HG02678 (cell line): ENCODE data around the gene FCAMR.

ENCODE experiments used
- ATAC-seq: cut with Tn5 transposase; IDR thresholded peaks from one replicate; pipeline ENCODE4 v1.9.1; 2021; ENCODE audit warnings: mild to moderate bottlenecking, moderate library complexity; ENCODE audit not compliant: unreplicated experiment

Gene FCAMR

DNA sequence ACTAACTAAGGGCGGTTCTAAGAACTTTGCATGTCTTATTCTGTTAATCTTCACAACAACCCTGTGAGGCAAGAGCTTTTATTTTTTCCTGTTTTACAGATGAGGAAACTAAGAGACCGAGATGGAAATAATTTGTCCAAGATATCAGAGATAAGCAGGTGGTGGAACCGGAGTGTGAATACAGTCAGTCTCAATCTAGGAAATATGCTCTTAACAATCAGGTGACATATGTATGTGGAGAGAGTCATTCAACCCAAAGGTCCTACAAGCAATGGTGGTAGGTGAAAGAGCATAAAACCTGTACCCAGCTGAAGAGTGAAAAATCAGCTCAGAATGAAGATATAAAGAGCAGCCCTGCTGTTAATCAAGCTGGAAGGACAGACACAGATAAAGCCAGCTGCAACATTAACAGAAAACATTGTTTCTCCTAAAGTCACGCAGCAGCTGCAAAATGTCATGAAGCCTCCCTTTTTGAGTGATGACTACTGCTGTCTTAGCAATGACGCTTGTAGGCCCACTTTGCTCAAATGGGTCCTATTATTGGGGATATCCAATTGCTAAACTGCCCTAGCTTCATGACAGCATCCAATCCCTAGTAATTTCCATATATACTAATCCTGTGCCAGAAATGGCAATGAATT lies 30.5 kb upstream of the FCAMR start:
- no peak for ATAC-seq

DNA sequence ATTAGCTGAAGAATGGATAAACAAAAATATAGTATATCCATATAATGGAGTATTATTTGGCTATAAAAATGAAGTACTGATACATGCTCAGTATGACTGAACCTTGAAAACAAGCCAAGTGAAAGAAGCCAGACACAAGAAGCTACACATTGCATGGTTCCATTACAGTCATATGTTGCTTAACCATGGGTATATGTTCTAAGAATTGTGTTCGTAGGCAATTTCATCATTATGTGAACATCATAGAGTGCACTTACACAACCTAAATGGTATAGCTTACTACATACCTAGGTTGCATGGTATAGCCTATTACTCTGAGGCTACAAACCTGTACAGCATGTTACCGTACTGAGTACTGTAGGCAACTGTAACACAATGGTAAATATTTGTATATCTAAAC lies 28.6 kb upstream of the FCAMR start:
- ATAC-seq: no peak

- ATAC-seq: no peak
Measured at GRCh38 chr1:206992790-206993189, 22.5 kb upstream of the FCAMR start.

- no peak for ATAC-seq
Measured at GRCh38 chr1:206987873-206988272, 17.6 kb upstream of the FCAMR start.

GRCh38 chr1:206986885-206987284 lies 16.6 kb upstream of the FCAMR start:
- ATAC-seq: no peak

DNA sequence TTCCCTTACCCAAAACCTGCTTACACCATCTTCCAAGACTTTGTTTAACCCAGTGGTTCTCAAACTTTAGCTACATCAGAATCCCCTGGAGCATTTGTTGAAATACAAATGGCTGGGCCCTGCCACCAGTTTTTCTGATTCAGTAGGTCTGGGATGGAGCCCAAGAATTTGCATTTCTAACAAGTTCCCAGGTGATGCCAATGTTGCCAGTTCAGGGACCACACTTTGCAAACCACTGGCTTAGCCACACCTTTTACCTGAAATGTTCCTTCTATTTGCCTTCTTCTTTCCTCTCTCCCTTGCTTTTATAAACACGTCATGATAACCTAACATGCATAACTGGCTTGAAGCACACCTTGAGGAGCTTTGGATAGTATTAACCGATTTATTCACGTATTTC lies 16.1 kb upstream of the FCAMR start:
- ATAC-seq: no peak

GRCh38 chr1:206985162-206985749 lies 15.0 kb upstream of the FCAMR start:
- ATAC-seq: no peak

DNA sequence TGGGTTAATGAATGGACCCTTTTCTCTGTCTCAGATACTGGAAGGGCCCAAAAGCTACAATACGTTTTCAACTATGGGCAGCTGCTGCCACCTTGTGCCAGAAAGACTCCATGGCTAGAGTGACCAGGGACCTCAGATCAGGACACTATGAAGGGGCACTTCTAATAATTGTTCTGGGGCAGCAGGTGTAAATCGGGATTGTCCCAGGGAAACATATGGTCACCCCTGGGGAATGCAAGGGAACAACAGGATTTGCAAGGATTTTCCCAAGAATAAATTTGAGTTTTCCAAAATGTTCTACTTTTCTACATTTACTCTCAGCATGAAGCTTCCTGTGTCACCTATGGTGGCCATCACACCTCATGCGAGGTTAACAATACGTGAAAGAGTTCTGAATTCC lies 12.0 kb upstream of the FCAMR start:
- peak; percentile 65 for ATAC-seq

- no peak for ATAC-seq
Measured at GRCh38 chr1:206979379-206980043, 9.3 kb upstream of the FCAMR start.

DNA sequence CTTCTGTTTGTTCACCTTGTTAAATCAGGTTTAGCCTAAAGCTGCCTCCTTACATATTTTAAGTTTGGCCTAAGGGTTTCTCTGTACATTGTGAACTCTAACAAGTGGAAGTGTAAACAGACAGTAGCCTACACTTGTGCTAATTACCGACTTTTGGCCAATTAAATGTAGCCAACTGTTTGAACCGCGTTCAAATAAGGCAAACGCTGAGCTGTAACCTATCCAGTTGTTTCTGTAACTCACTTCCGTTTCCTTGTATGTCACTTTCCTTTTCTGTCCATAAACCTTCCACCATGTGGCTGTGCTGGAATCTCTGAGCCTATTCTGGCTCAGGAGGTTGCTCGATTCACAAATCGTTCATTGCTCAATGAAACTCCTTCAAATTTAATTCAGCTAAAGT lies 8.0 kb upstream of the FCAMR start:
- no peak for ATAC-seq

DNA sequence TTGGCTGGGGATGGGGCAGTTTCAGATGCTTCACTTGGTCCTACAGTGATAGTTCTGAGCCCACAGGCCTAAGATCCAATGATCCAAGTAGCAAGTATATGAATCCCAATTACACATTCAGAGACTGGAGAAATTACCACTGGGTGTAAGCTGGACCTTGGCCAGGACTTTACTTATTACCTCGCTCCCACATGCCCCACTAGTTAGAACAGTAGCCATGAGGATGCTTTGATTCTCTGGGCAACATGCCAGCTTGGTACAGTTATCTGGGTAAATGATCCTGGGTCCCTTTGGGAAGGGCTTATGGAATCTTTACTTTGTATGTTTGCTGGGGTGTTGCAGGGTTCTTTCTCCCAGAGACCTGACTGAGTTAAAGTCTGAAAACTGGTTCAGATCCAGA lies 5.0 kb upstream of the FCAMR start:
- no peak for ATAC-seq

- no peak for ATAC-seq
Measured at GRCh38 chr1:206974140-206974539, 3.9 kb upstream of the FCAMR start.

GRCh38 chr1:206972728-206973127 lies 2.5 kb upstream of the FCAMR start:
- no peak for ATAC-seq

DNA sequence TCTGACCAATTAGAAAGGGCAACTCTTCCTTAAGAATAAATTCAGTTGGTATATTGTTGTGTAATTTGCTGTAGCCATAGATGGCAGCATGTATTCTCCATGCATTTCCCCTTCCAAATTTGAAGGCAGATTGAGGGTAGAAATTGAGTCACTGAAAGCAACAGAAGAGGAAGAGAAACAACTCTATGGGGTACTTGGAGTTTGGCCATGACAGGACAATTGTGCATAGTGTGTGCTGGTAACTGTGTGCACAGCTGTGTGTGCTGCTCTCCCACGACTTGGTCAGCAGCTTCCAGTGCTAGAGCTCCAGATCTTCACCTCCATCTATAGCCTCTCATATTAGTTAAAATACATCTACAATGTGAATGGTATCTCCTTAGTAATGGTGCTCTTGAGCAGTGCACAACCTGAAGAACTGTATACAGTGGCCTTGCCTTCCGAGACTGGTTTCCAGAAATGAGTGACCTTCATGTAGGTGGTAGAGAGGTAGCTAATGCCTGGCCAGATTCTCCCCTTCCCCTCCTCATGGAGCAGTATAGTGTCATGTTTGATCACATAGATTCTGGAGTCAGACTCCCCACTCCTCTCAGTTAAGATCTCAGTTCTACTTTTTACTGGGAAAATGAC lies 882 bp upstream of the FCAMR start:
- ATAC-seq: peak; percentile 53

GRCh38 chr1:206969090-206969489 lies 1.2 kb downstream of the FCAMR start:
- ATAC-seq: no peak

GRCh38 chr1:206967096-206967849 lies 3.0 kb downstream of the FCAMR start:
- ATAC-seq: peak; percentile 44

DNA sequence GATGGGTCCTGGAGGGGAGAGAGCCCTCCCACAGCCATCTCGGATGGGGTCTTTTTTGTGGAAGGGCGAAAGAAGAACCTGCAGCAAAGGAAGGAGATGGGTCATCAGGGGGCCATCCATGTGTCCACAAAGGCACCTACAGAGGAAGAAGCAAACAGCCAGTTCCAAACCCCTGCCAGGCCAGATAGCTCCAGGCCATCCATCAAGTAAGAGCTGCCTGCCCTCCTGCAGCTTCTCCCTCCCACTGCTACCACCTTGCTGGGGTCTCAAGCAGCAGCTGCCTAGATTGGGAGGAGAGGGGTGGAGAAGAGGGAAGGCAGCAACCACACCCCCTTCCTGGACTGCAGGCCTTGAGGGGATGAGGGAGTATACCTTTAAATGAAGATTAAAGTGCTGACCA lies 4.5 kb downstream of the FCAMR start:
- no peak for ATAC-seq

- no peak for ATAC-seq
Measured at GRCh38 chr1:206963740-206964139, 6.5 kb downstream of the FCAMR start.

GRCh38 chr1:206963119-206963712 lies 7.0 kb downstream of the FCAMR start:
- ATAC-seq: no peak

DNA sequence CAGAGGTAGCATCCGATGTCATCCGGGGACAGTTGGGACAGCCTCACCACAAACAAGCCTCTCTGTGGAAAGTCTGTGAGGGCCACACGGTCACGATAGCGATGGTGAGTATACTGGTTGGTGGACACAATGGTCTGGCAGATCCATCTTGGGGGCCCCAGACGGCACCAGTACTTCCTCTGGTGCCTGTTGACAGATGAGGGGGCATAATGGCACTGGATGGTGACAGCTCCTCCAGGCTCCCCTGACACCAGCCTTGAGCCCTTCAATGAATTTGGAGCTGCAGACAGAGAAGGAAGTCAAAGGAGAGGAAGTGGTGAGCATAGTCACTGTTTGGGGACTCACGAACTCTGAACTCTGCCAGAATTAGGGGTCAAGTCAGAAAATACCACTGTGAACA lies 8.0 kb downstream of the FCAMR start:
- ATAC-seq: no peak

DNA sequence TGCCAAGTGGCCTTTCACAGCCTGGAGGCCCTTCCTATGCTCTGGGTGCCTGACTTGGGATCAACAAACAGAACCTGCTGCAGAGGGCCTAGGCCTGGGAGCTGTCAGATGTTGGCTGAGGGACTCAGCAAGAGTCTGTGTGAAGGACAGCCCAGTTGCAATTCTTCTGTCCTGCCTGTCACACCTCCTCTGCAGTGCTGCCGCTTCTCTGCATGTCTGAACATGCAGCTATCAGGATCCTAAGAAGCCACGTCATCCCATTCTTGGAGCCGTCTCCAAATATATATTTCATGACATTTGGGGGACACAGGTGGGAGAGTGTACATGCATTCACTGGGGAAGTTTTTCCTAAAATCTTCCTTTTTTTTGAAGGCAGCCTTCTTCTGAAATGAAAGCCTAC lies 8.6 kb downstream of the FCAMR start:
- no peak for ATAC-seq
